Heart left ventricle (tissue), 16 donors: ENCODE measurements around the gene ANKRD53. TPM values are rescaled to one million over a fixed set of nuclear protein-coding genes. Genes with fewer than 3 reads are reported as not detected.

ENCODE experiments used
- ATAC-seq, 4 donors: fragments of 200-7000 bp; cut with Tn5 transposase; one replicate each; pipeline ENCODE4 v1.9.1; 2020 to 2022; ENCODE audit warnings: moderate library complexity in 4 of 4, mild to moderate bottlenecking in 3 of 4, moderate number of reproducible peaks in 1 of 4
- DNase-seq, 5 donors: peaks; one replicate each; pipeline ENCODE4 v3.0.0-alpha.2; 2020
- H3K27ac ChIP-seq, 12 donors: fragments of 200-600 bp; sonication (generic) in 4 of 12; one replicate each; pipeline versions ENCODE4 v1.5.0 to v1.8.0; 2016 to 2022; ENCODE audit warnings: mild to moderate bottlenecking in 2 of 12
- H3K27me3 ChIP-seq, 9 donors: fragments of 200-600 bp; sonication (generic) in 2 of 9; one replicate each; pipeline versions ENCODE4 v1.5.1 to v1.8.0; 2016 to 2022; ENCODE audit warnings: mild to moderate bottlenecking in 3 of 9
- H3K36me3 ChIP-seq, 9 donors: fragments of 200-600 bp; sonication (generic) in 2 of 9; one replicate each; pipeline versions ENCODE4 v1.5.0 to v1.8.0; 2018 to 2022; ENCODE audit warnings: mild to moderate bottlenecking in 2 of 9
- H3K4me1 ChIP-seq, 12 donors: fragments of 200-600 bp; sonication (generic) in 4 of 12; one replicate each; pipeline versions ENCODE4 v1.5.0 to v1.8.0; 2016 to 2022; ENCODE audit warnings: mild to moderate bottlenecking in 3 of 12
- H3K4me3 ChIP-seq, 12 donors: fragments of 200-600 bp; sonication (generic) in 4 of 12; one replicate each; pipeline versions ENCODE4 v1.5.0 to v1.8.0; 2017 to 2022; ENCODE audit warnings: mild to moderate bottlenecking in 9 of 12, moderate library complexity in 4 of 12
- H3K9me3 ChIP-seq, 12 donors: fragments of 200-600 bp; sonication (generic) in 4 of 12; one replicate each; pipeline versions ENCODE4 v1.5.0 to v1.8.0; 2016 to 2022; ENCODE audit warnings: mild to moderate bottlenecking in 1 of 12
- POLR2A ChIP-seq, 2 donors: fragments of 450-650 bp; IDR thresholded peaks; one replicate each; pipeline ENCODE4 v1.6.1; 2017; ENCODE audit warnings: antibody characterized with exemption in 2 of 2, mild to moderate bottlenecking in 2 of 2, moderate library complexity in 2 of 2
- WGBS, 4 donors: extraction: QIAGEN DNeasy Blood & Tissue Kit in 2 of 4; methylation state at CpG; one replicate each; pipeline versions ENCODE4 v1.1.5 to v1.1.7; 2013 to 2018; 5-methylcytosine and 5-hydroxymethylcytosine counted together
- intact Hi-C, 10 donors: fragments of 100-400 bp; cut with DNase I; formaldehyde crosslinking; loops; one replicate each; pipeline versions ENCODE4 v1.11.1 to v1.14.2; 2022
- polyA plus RNA-seq, 2 donors: library from polyadenylated mRNA; stranded (reverse); fragments of 200-250 nt; gene quantifications; one replicate each; pipeline ENCODE4 v1.2.3, GENCODE V29; 2013
- total RNA-seq, 9 donors: library from RNA; depleted of rRNA in 2 of 9; stranded (reverse); fragments of >200 nt in 2 of 9; fragmentation: NEBNext Ultra II Directional in 3 of 9; extraction: Animal tissue kit (Norgen Biotek cat#: 25700) in 3 of 9; gene quantifications; one replicate each; pipeline versions ENCODE4 v1.1.0 to v1.2.4, GENCODE V29; 2016 to 2023
- TF ChIP-seq, protein P1 (sequence below), 12 donors: fragments of 200-600 bp; sonication (generic) in 4 of 12; IDR thresholded peaks; one replicate each; pipeline versions ENCODE4 v1.5.0 to v1.8.0; 2018 to 2022; ENCODE audit warnings: antibody characterized with exemption in 12 of 12, mild to moderate bottlenecking in 5 of 12
- donor health status: ischemic (EF 13 %, LVEDD 7.1; RV severe dilation, severe dysfunction).
- donor health status: healthy with polysubstance abuse.
- donor health status: DM: no; HTN: yes; CAD: no.
- donor health status: DM: no; HTN: no; CAD: no.
- donor health status: ischemic (EF 25% LVEDD 6.9; RV normal size, moderate dysfunction).
- donor health status: ischemic (EF 25% LVEDD 5.7; RV mildly dilated, moderate dysfunction).
- donor health status: healthy.
- donor health status: DM: yes; HTN: yes; CAD: no.
- donor health status: ischemic (EF 35%, LVEDD 5.7; RV mildly dilated, moderate dysfunction).
- donor health status: nonischemic (EF 11% LVEDD 7.7; RV severe dilation, severe dysfunction).
- donor health status: DM: yes; HTN: yes; CAD: no.
- donor health status: PGD.
- donor health status: ischemic (EF 29% LVEDD 5.4; RV normal size, mild dysfunction).
- donor health status: nonischemic (EF 23%, LVEDD 6.1; RV moderate dilation, normal function).

Gene ANKRD53
- total and polyA plus RNA-seq, 11 donors: 0.28 to 1.8 (median 0.44) TPM; not detected in 2

GRCh38 chr2:70957798-70958197 is 20.6 kb upstream of the ANKRD53 start:
- no peak for DNase-seq
- Histone ChIP-seq H3K9me3 (no peaks in the 10 kb centered on the region), H3K4me1 (no peaks in the 10 kb centered on the region), H3K27ac (no peak overlapping the region), H3K4me3 (no peak overlapping the region), H3K27me3 (peaks cover 0 to 39% (median 4%) of the 10 kb centered on the region in 9 donors), H3K36me3 (no peaks in the 10 kb centered on the region)
- TF ChIP-seq POLR2A (IDR thresholded peaks at IDR 0.05): no peak
- TF ChIP-seq, protein P1, sequence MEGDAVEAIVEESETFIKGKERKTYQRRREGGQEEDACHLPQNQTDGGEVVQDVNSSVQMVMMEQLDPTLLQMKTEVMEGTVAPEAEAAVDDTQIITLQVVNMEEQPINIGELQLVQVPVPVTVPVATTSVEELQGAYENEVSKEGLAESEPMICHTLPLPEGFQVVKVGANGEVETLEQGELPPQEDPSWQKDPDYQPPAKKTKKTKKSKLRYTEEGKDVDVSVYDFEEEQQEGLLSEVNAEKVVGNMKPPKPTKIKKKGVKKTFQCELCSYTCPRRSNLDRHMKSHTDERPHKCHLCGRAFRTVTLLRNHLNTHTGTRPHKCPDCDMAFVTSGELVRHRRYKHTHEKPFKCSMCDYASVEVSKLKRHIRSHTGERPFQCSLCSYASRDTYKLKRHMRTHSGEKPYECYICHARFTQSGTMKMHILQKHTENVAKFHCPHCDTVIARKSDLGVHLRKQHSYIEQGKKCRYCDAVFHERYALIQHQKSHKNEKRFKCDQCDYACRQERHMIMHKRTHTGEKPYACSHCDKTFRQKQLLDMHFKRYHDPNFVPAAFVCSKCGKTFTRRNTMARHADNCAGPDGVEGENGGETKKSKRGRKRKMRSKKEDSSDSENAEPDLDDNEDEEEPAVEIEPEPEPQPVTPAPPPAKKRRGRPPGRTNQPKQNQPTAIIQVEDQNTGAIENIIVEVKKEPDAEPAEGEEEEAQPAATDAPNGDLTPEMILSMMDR (IDR thresholded peaks at IDR 0.05): no peak
- 68 to 81% (median 76%) methylated on average over 6 of the region's 6 CpGs for WGBS, 4 donors
- intact Hi-C loops: no loop called here
- no peak for ATAC-seq

DNA sequence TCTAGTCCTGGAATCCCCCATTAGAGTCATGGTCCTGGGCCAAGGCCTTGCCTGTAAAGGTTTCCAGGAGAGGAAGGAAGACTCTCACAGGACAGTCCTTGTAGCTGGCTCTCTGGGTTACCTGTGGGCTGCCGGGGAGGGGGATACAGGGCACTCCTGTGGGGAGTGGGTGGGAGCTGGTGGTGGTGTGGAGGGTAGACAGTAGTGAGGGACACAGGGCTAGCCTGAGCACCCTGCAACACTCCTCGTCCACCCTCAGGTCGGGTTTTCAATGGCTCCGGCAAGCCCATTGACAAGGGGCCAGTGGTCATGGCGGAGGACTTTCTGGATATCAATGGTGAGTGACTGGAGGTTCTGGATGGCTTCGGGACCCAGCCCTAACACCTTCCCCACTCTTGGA is 19.7 kb upstream of the ANKRD53 start:
- TF ChIP-seq, protein P1 (IDR thresholded peaks at IDR 0.05): no peak
- no peak for TF ChIP-seq POLR2A (IDR thresholded peaks at IDR 0.05)
- intact Hi-C loops: no loop called here
- no peak overlapping the region for H3K27ac ChIP-seq
- WGBS, 4 donors: 90 to 96% (median 93%) methylated on average over 6 of the region's 6 CpGs
- peaks cover 0 to 43% (median 9%) of the 10 kb centered on the region in 9 donors for H3K27me3 ChIP-seq
- H3K4me3 ChIP-seq: no peak overlapping the region
- ATAC-seq: no peak
- H3K4me1 ChIP-seq: no peaks in the 10 kb centered on the region
- H3K9me3 ChIP-seq: no peaks in the 10 kb centered on the region
- no peaks in the 10 kb centered on the region for H3K36me3 ChIP-seq
- peak in 2 of 5 donors; percentile 1 to 11 for DNase-seq

GRCh38 chr2:70959271-70959761 is 19.1 kb upstream of the ANKRD53 start:
- H3K27me3 ChIP-seq: peaks cover under 1 to 43% (median 14%) of the 10 kb centered on the region in 9 donors
- no peaks in the 10 kb centered on the region for H3K4me1 ChIP-seq
- H3K27ac ChIP-seq: no peak overlapping the region
- no peak overlapping the region for H3K4me3 ChIP-seq
- TF ChIP-seq POLR2A (IDR thresholded peaks at IDR 0.05): no peak
- TF ChIP-seq, protein P1 (IDR thresholded peaks at IDR 0.05): no peak
- H3K36me3 ChIP-seq: no peaks in the 10 kb centered on the region
- ATAC-seq: no peak
- H3K9me3 ChIP-seq: no peaks in the 10 kb centered on the region
- 93 to 96% (median 95%) methylated on average over 6 to 9 of the region's 9 CpGs for WGBS, 4 donors
- peak in 1 of 5 donors; percentile 1 for DNase-seq
- intact Hi-C loops: no loop called here

- WGBS, 4 donors: 83 to 90% (median 87%) methylated on average over 15 to 17 of the region's 17 CpGs
- DNase-seq: peak in 2 of 5 donors; percentile 2 to 13
- no peak overlapping the region for H3K4me3 ChIP-seq
- H3K9me3 ChIP-seq: no peaks in the 10 kb centered on the region
- TF ChIP-seq, protein P1 (IDR thresholded peaks at IDR 0.05): no peak
- TF ChIP-seq POLR2A (IDR thresholded peaks at IDR 0.05): no peak
- H3K4me1 ChIP-seq: peaks cover 0 to 7% (median under 1%) of the 10 kb centered on the region in 12 donors
- intact Hi-C loops: no loop called here
- H3K27ac ChIP-seq: no peak overlapping the region
- no peaks in the 10 kb centered on the region for H3K36me3 ChIP-seq
- no peak for ATAC-seq
- H3K27me3 ChIP-seq: peaks cover 7 to 43% (median 22%) of the 10 kb centered on the region in 9 donors
These were observed 18.3 kb upstream of the ANKRD53 start for GRCh38 chr2:70959851-70960832.
